IMR-90 (cell line): ENCODE results near the gene GRIK3. TPM values are rescaled to one million over a fixed set of nuclear protein-coding genes. Genes with fewer than 3 reads are reported as not detected.

Experiments
- ATAC-seq: fragments of 200-7000 bp; cut with Tn5 transposase; 2 replicates; pipeline ENCODE4 v1.9.1; 2020; ENCODE audit warnings: low read depth, mild to moderate bottlenecking, moderate library complexity
- BruUV-seq: library from RNA; stranded (reverse); fragments of 400-500 nt; replicated peaks from 2 replicates; lab custom pipeline; 2021; lab: Mats Ljungman, UMichigan
- CTCF ChIA-PET: fragments of 300-600 bp; formaldehyde crosslinking; extraction: SDS; loops from one replicate; lab custom pipeline; 2021; ENCODE audit warnings: antibody characterized with exemption; lab: Yijun Ruan, JAX
- POLR2A ChIA-PET: fragments of 300-600 bp; sonication (Branson Sonifier 250); formaldehyde crosslinking; loops from one replicate; lab custom pipeline; 2022; ENCODE audit warnings: antibody characterized with exemption; ENCODE audit not compliant: unreplicated experiment; lab: Charles Lee
- DNase-seq: peaks from one replicate; pipeline ENCODE4 v3.0.0; 2013
- H2AFZ ChIP-seq: replicated peaks from 2 replicates; pipeline ENCODE3; 2013; ENCODE audit warnings: low read length, mild to moderate bottlenecking; ENCODE audit not compliant: poor library complexity
- H2AK5ac ChIP-seq: 2 replicates; pipeline ENCODE4 v1.6.1; 2013; ENCODE audit warnings: low read depth, low read length, inconsistent platforms
- H2AK9ac ChIP-seq: replicated peaks from 2 replicates; pipeline ENCODE3; 2013; ENCODE audit warnings: mild to moderate bottlenecking, low read depth, low read length, moderate library complexity; ENCODE audit not compliant: poor library complexity
- H2BK120ac ChIP-seq: 2 replicates; pipeline ENCODE4 v1.6.1; 2013; ENCODE audit warnings: low read depth, low read length, inconsistent platforms
- H2BK15ac ChIP-seq: 3 replicates; pipeline ENCODE4 v1.6.1; 2013; ENCODE audit warnings: low read depth, low read length, inconsistent platforms
- H2BK20ac ChIP-seq: 2 replicates; pipeline ENCODE4 v1.6.1; 2013; ENCODE audit warnings: low read depth, mild to moderate bottlenecking, inconsistent platforms, low read length, moderate library complexity
- H2BK5ac ChIP-seq: 2 replicates; pipeline ENCODE4 v1.6.1; 2013; ENCODE audit warnings: mild to moderate bottlenecking, low read depth, low read length, inconsistent platforms; ENCODE audit not compliant: poor library complexity, severe bottlenecking
- H3K14ac ChIP-seq: replicated peaks from 2 replicates; pipeline ENCODE4 v1.6.1; 2013; ENCODE audit warnings: low read depth, low read length, inconsistent platforms
- H3K18ac ChIP-seq: 2 replicates; pipeline ENCODE4 v1.6.1; 2013; ENCODE audit warnings: low read depth, low read length, control low read depth
- H3K23ac ChIP-seq: 2 replicates; pipeline ENCODE4 v1.6.1; 2013; ENCODE audit warnings: low read depth, low read length, inconsistent platforms
- H3K27ac ChIP-seq: 2 replicates; pipeline ENCODE4 v1.5.1; 2013; ENCODE audit warnings: mild to moderate bottlenecking, control low read depth, low read length; ENCODE audit not compliant: insufficient read depth
- H3K27me3 ChIP-seq: 2 replicates; pipeline ENCODE4 v1.6.1; 2013; ENCODE audit warnings: low read length; ENCODE audit not compliant: control insufficient read depth, insufficient read depth
- H3K36me3 ChIP-seq: 2 replicates; pipeline ENCODE4 v1.6.1; 2013; ENCODE audit warnings: low read length, mixed read lengths; ENCODE audit not compliant: control insufficient read depth, insufficient read depth
- H3K4ac ChIP-seq: 2 replicates; pipeline ENCODE4 v1.6.1; 2013; ENCODE audit warnings: low read depth, low read length, inconsistent platforms
- H3K4me1 ChIP-seq: 2 replicates; pipeline ENCODE4 v1.6.1; 2013; ENCODE audit warnings: low read length, mixed read lengths; ENCODE audit not compliant: control insufficient read depth, insufficient read depth
- H3K4me2 ChIP-seq: 2 replicates; pipeline ENCODE4 v1.6.1; 2013; ENCODE audit warnings: low read depth, mild to moderate bottlenecking, control low read depth, low read length, moderate library complexity
- H3K4me3 ChIP-seq: 2 replicates; pipeline ENCODE4 v1.5.1; 2013; ENCODE audit warnings: low read depth, mild to moderate bottlenecking, control low read depth, low read length, moderate library complexity; ENCODE audit not compliant: insufficient read depth
- H3K56ac ChIP-seq: 2 replicates; pipeline ENCODE4 v1.6.1; 2013; ENCODE audit warnings: low read length, inconsistent platforms; ENCODE audit not compliant: insufficient read depth; ENCODE audit errors: extremely low read depth
- H3K79me1 ChIP-seq, 2 experiments: 2 replicates each; pipeline ENCODE4 v1.6.1; 2013; ENCODE audit warnings: low read length in 2 of 2, inconsistent platforms in 1 of 2, low read depth in 1 of 2
- H3K9ac ChIP-seq: 2 replicates; pipeline ENCODE4 v1.6.1; 2013; ENCODE audit warnings: low read depth, low read length, control low read depth
- H3K9me1 ChIP-seq: 2 replicates; pipeline ENCODE4 v1.6.1; 2013; ENCODE audit warnings: low read length, inconsistent platforms; ENCODE audit not compliant: insufficient read depth
- H3K9me3 ChIP-seq: 2 replicates; pipeline ENCODE4 v1.6.1; 2013; ENCODE audit warnings: low read length; ENCODE audit not compliant: control insufficient read depth, insufficient read depth
- H4K20me1 ChIP-seq: 2 replicates; pipeline ENCODE4 v1.6.1; 2013; ENCODE audit warnings: low read length, inconsistent platforms; ENCODE audit not compliant: insufficient read depth
- H4K5ac ChIP-seq: 2 replicates; pipeline ENCODE4 v1.6.1; 2013; ENCODE audit warnings: mild to moderate bottlenecking, low read depth, low read length, control low read depth
- H4K8ac ChIP-seq, 2 experiments: 2 replicates each; pipeline ENCODE4 v1.6.1; 2013; ENCODE audit warnings: low read depth in 2 of 2, low read length in 2 of 2, control low read depth in 1 of 2, inconsistent platforms in 1 of 2
- H4K91ac ChIP-seq: 2 replicates; pipeline ENCODE4 v1.6.1; 2013; ENCODE audit warnings: low read depth, low read length, inconsistent platforms; ENCODE audit not compliant: insufficient read depth
- CEBPB ChIP-seq: IDR thresholded peaks from 2 replicates; pipeline ENCODE4 v1.6.1; 2012; ENCODE audit warnings: low read depth, low read length, improper control_type of control experiment
- CHD1 ChIP-seq: IDR thresholded peaks from 2 replicates; pipeline ENCODE4 v1.6.1; 2012; ENCODE audit warnings: low read depth, low read length, improper control_type of control experiment
- FOS ChIP-seq: fragments of 150-350 bp; IDR thresholded peaks from 2 replicates; pipeline ENCODE4 v1.6.1; 2016; ENCODE audit warnings: low read depth, low read length
- MAZ ChIP-seq: IDR thresholded peaks from 2 replicates; pipeline ENCODE4 v1.6.1; 2012; ENCODE audit warnings: low read depth, mild to moderate bottlenecking, low read length, improper control_type of control experiment, moderate library complexity, borderline replicate concordance
- MXI1 ChIP-seq: IDR thresholded peaks from 2 replicates; pipeline ENCODE4 v1.6.1; 2012; ENCODE audit warnings: low read depth, mild to moderate bottlenecking, low read length, moderate library complexity, borderline replicate concordance
- NFE2L2 ChIP-seq: fragments of 150-350 bp; IDR thresholded peaks from 2 replicates; pipeline ENCODE4 v1.6.1; 2016; ENCODE audit warnings: low read depth, mild to moderate bottlenecking, low read length
- POLR2A ChIP-seq: IDR thresholded peaks from 2 replicates; pipeline ENCODE4 v1.6.1; 2012; ENCODE audit warnings: mild to moderate bottlenecking, low read depth, low read length
- RCOR1 ChIP-seq: IDR thresholded peaks from 2 replicates; pipeline ENCODE4 v1.6.1; 2012; ENCODE audit warnings: mild to moderate bottlenecking, low read length, improper control_type of control experiment; ENCODE audit not compliant: insufficient replicate concordance
- RFX5 ChIP-seq: IDR thresholded peaks from 2 replicates; pipeline ENCODE4 v1.8.0; 2012; ENCODE audit warnings: low read depth, mild to moderate bottlenecking, low read length, moderate library complexity
- SMC3 ChIP-seq: fragments of 150-350 bp; IDR thresholded peaks from 2 replicates; pipeline ENCODE4 v1.6.1; 2016; ENCODE audit warnings: low read depth, mild to moderate bottlenecking, antibody characterized with exemption, low read length, moderate library complexity
- USF2 ChIP-seq: fragments of 150-350 bp; IDR thresholded peaks from 2 replicates; pipeline ENCODE4 v1.6.1; 2017; ENCODE audit warnings: mild to moderate bottlenecking, antibody characterized with exemption, low read length, low read depth
- WGBS, 2 experiments: methylation state at CpG; one replicate each; pipeline versions ENCODE4 v1.1.5 to v1.1.7; 2013; ENCODE audit warnings: missing lambda C conversion rate in 2 of 2; ENCODE audit not compliant: insufficient read length in 1 of 2; ENCODE audit errors: extremely low coverage in 2 of 2; 5-methylcytosine and 5-hydroxymethylcytosine counted together
- dilution Hi-C: fragments of 300-500 bp; cut with HindIII; formaldehyde crosslinking; loops from one replicate; pipeline ENCODE4 v1.14.3; 2018; ENCODE audit warnings: low sequenced_read_pairs; ENCODE audit not compliant: unreplicated experiment
- in situ Hi-C: fragments of 300-500 bp; cut with MboI; formaldehyde crosslinking; loops from 3 replicates; pipeline ENCODE4 v1.14.3; 2019; ENCODE audit warnings: low sequenced_read_pairs, inconsistent platforms, mixed read lengths
- intact Hi-C: fragments of 100-400 bp; cut with micrococcal nuclease; formaldehyde crosslinking; loops from 2 replicates; pipeline ENCODE4 v1.10.0; 2022
- polyA plus RNA-seq, 3 experiments: library from polyadenylated mRNA; depleted of rRNA; stranded (reverse); fragments of >200 nt; gene quantifications; 2 replicates each; pipeline ENCODE4 v1.2.3, GENCODE V29; 2012; ENCODE audit warnings: low replicate concordance in 1 of 3
- total RNA-seq: library from RNA; depleted of rRNA; stranded (reverse); fragments of >200 nt; gene quantifications from 2 replicates; pipeline ENCODE4 v1.2.3, GENCODE V29; 2012
- TF ChIP-seq, protein P1 (sequence below): conservative IDR thresholded peaks from 2 replicates; pipeline ENCODE4 v1.5.1; 2012; ENCODE audit warnings: mild to moderate bottlenecking, low read depth, low read length, improper control_type of control experiment

GRIK3 gene
- total and polyA plus RNA-seq, 2 of the 4 experiments (the other 2 are of a cell fraction) = not detected

DNA sequence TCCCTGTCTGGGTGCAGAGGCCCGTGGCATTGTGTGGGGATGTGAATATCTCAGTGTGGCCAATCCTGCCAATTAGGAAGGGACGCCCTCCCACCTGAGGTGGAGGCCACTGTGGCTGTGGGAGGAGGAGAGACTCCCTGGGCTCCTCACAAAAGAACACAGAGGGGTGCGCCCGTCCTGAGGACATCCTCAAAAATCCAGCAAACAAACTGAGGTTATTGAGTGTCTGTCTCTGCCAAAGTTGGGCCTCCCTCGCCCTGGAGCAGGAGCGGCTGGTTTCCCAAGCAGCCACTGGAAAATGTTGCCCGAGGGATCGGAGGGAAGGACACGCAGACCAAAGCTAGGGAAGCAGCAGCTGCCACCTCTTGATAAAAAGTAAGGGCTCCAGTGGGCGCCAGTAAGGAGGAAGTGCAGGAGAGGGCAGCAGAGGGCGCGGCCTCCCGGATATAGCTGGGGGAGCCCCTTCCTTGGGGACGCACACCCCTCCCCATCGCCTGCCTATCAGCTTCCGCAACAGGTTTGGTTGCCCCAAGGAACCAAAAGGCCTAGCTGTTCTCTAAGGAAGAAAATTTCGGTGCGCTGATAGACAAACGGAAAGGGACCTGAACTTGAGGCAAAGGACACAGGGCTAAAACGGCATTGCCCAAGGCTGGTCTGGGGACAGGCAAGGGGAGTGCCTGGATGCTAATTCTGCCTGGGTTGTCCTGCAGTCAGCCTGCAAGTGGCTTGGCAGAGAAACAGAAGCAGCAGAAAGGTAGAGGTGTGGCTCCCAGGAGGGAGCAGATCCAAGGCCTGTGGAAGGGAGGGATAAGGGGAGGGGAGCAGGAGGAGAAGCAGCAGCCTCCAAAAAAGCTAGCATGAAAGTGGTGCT, 1.7 kb upstream of the GRIK3 start (continued):
- TF ChIP-seq FOS = no peak

- no peak overlapping the region for H2AK9ac ChIP-seq
- no peak overlapping the region for H2BK120ac ChIP-seq
- CTCF ChIA-PET = no interaction called here
- no peak overlapping the region for H4K8ac ChIP-seq
- H3K23ac ChIP-seq = no peak overlapping the region
- H2BK15ac ChIP-seq = no peak overlapping the region
- no peak overlapping the region for H2AK5ac ChIP-seq
- no peak overlapping the region for H3K9ac ChIP-seq
- no TSS peak for BruUV-seq
- ATAC-seq (no peak), DNase-seq (no peak)
- POLR2A ChIA-PET = no interaction called here
- H2AFZ ChIP-seq = no peak overlapping the region
- no peak overlapping the region for H3K4me3 ChIP-seq
- no peaks in the 10 kb centered on the region for H3K9me3 ChIP-seq
- TF ChIP-seq RFX5 (no peak), CHD1 (no peak), FOS (no peak), MXI1 (no peak), POLR2A (no peak), NFE2L2 (no peak), MAZ (no peak), USF2 (no peak), SMC3 (no peak), CEBPB (no peak), RCOR1 (no peak)
- TF ChIP-seq, protein P1, sequence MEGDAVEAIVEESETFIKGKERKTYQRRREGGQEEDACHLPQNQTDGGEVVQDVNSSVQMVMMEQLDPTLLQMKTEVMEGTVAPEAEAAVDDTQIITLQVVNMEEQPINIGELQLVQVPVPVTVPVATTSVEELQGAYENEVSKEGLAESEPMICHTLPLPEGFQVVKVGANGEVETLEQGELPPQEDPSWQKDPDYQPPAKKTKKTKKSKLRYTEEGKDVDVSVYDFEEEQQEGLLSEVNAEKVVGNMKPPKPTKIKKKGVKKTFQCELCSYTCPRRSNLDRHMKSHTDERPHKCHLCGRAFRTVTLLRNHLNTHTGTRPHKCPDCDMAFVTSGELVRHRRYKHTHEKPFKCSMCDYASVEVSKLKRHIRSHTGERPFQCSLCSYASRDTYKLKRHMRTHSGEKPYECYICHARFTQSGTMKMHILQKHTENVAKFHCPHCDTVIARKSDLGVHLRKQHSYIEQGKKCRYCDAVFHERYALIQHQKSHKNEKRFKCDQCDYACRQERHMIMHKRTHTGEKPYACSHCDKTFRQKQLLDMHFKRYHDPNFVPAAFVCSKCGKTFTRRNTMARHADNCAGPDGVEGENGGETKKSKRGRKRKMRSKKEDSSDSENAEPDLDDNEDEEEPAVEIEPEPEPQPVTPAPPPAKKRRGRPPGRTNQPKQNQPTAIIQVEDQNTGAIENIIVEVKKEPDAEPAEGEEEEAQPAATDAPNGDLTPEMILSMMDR = no peak
- no peak overlapping the region for H3K4ac ChIP-seq
- no peak overlapping the region for H3K27ac ChIP-seq
- no peaks in the 10 kb centered on the region for H3K36me3 ChIP-seq
- H3K27me3 ChIP-seq = peaks cover 42% of the 10 kb centered on the region
- H3K79me1 ChIP-seq = no peaks in the 10 kb centered on the region
- no peak overlapping the region for H3K18ac ChIP-seq
- no CpG with 5 or more reads among the region's 27 CpGs for WGBS, 2 experiments
- H2BK5ac ChIP-seq = no peak overlapping the region
- H3K4me2 ChIP-seq = no peak overlapping the region
- in situ Hi-C loops (no loop called here), dilution Hi-C loops (no loop called here), intact Hi-C loops (no loop called here)
- no peak overlapping the region for H4K5ac ChIP-seq
- H4K91ac ChIP-seq = no peak overlapping the region
- H4K20me1 ChIP-seq = no peaks in the 10 kb centered on the region; the same call in 1 of the 2 replicates
- no peak overlapping the region for H3K14ac ChIP-seq
- no peak overlapping the region for H3K56ac ChIP-seq
- H3K4me1 ChIP-seq = no peaks in the 10 kb centered on the region
- no peaks in the 10 kb centered on the region for H3K9me1 ChIP-seq
- no peak overlapping the region for H2BK20ac ChIP-seq
These were observed 838 bp upstream of the GRIK3 start for GRCh38 chr1:37035014-37035691.
